Karpas-422 (cell line): ENCODE results near the gene P3H2. TPM values are rescaled to one million over a fixed set of nuclear protein-coding genes. Genes with fewer than 3 reads are reported as not detected.

Source experiments
- DNase-seq: peaks from one replicate; pipeline ENCODE4 v3.0.0-alpha.2; 2015
- H2AFZ ChIP-seq: fragments of 200-600 bp; sonication (generic); 2 replicates; pipeline ENCODE4 v1.6.1; 2014; ENCODE audit warnings: antibody characterized with exemption, low read length, mixed read lengths
- H3K27ac ChIP-seq: fragments of 200-600 bp; sonication (generic); 2 replicates; pipeline ENCODE4 v1.5.1; 2014; ENCODE audit warnings: mild to moderate bottlenecking, low read length, moderate library complexity
- H3K27me3 ChIP-seq: fragments of 200-600 bp; sonication (generic); 2 replicates; pipeline ENCODE4 v1.6.1; 2014; ENCODE audit warnings: low read length, mixed read lengths
- H3K36me3 ChIP-seq: fragments of 200-600 bp; sonication (generic); 2 replicates; pipeline ENCODE4 v1.6.1; 2014; ENCODE audit warnings: low read length, mixed read lengths; ENCODE audit not compliant: insufficient read depth
- H3K4me1 ChIP-seq: fragments of 200-600 bp; sonication (generic); 2 replicates; pipeline ENCODE4 v1.6.1; 2014; ENCODE audit warnings: mild to moderate bottlenecking, low read length, mixed read lengths
- H3K4me2 ChIP-seq: fragments of 200-600 bp; sonication (generic); 2 replicates; pipeline ENCODE4 v1.6.1; 2014; ENCODE audit warnings: low read length, low read depth, mild to moderate bottlenecking; ENCODE audit not compliant: poor library complexity, severe bottlenecking
- H3K4me3 ChIP-seq: fragments of 200-600 bp; sonication (generic); 2 replicates; pipeline ENCODE4 v1.5.1; 2014; ENCODE audit warnings: mild to moderate bottlenecking, antibody characterized with exemption, low read length, mixed read lengths
- H3K79me2 ChIP-seq: fragments of 200-600 bp; sonication (generic); 2 replicates; pipeline ENCODE4 v1.6.1; 2014; ENCODE audit warnings: mild to moderate bottlenecking, low read length, mixed read lengths
- H3K9ac ChIP-seq: fragments of 200-600 bp; sonication (generic); 2 replicates; pipeline ENCODE4 v1.6.0; 2014; ENCODE audit warnings: low read length
- H3K9me2 ChIP-seq: fragments of 200-600 bp; sonication (generic), shearing (Covaris generic); replicated peaks from 2 replicates; pipeline ENCODE4 v1.6.0; 2014; ENCODE audit warnings: mild to moderate bottlenecking, low read length, moderate library complexity; ENCODE audit not compliant: insufficient read depth
- H3K9me3 ChIP-seq: fragments of 300-700, 200-600 bp; sonication (generic); 2 replicates; pipeline ENCODE4 v1.6.1; 2014; ENCODE audit warnings: low read length, mixed read lengths
- H4K20me1 ChIP-seq: fragments of 200-600 bp; sonication (generic); 2 replicates; pipeline ENCODE4 v1.6.1; 2014; ENCODE audit warnings: mild to moderate bottlenecking, antibody characterized with exemption, low read length, low read depth; ENCODE audit not compliant: insufficient read depth
- small RNA-seq: library from RNA; depleted of rRNA; stranded (forward); fragments of <200 nt; gene quantifications from one replicate; pipeline ENCODE3, GENCODE V24; 2014
- total RNA-seq: library from RNA; depleted of rRNA; stranded (reverse); fragments of >200 nt; shearing (Covaris generic); gene quantifications from 2 replicates; pipeline ENCODE4 v1.2.3, GENCODE V29; 2014; ENCODE audit warnings: low replicate concordance; rRNA removed

The P3H2 gene
- total RNA-seq, 1 experiment from 2014 or later, result not detected

DNA sequence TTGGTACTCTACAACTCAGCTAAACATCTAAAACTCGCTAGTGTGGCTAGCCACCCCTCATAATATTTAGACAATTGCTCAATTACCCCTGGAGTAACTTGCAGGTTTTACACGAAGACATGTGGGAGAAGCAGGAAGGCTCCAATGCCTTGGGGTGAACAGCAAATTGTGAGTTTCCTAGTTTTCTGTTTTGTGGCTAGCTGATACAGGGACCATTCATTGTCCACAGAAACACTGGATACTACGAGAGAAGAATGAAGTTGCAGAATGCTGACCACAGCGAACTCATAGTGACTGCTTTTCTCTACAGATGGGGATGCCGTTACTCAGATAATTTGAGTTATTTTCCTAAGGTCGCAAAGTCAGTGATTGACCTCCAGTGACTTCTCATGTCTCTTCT is 212.9 kb downstream of the P3H2 start:
- Histone ChIP-seq H3K4me2 (no peak overlapping the region), H4K20me1 (no peaks in the 10 kb centered on the region), H3K9ac (no peak overlapping the region), H3K36me3 (no peaks in the 10 kb centered on the region), H3K27ac (no peak overlapping the region), H3K9me2 (no peaks in the 10 kb centered on the region), H2AFZ (no peak overlapping the region), H3K27me3 (no peaks in the 10 kb centered on the region), H3K4me3 (no peak overlapping the region), H3K4me1 (no peaks in the 10 kb centered on the region), H3K79me2 (no peaks in the 10 kb centered on the region), H3K9me3 (no peaks in the 10 kb centered on the region)
- DNase-seq, result no peak

Small RNAs within 50 kb of the gene (small RNA-seq; reads per million reads assigned to genes)
- gene RNU6-1109P, result not detected

Other genes with a start within 250 kb of the P3H2 start
- gene CLDN1, start 201.5 kb upstream of the P3H2 start, total RNA-seq, result not detected in 2 replicates